ENCODE results near the gene UBE2E2.

UBE2E2 gene

GRCh38 chr3:23575697-23576096, 372.6 kb downstream of the UBE2E2 start:
- no peak overlapping the region for H3K4me3 ChIP-seq (ENCODE audit: low read depth, low read length)
- CTCF ChIA-PET, result no interaction called here
- no peak for TF ChIP-seq CTCF (IDR thresholded peaks at IDR 0.05; ENCODE audit: insufficient read depth, low read length, missing control alignments)
- POLR2A ChIA-PET, result no interaction called here
- DNase-seq (ENCODE audit: low read depth, low spot score), result no peak

GRCh38 chr3:23576379-23576959, 373.3 kb downstream of the UBE2E2 start:
- ChIA-PET CTCF (interaction anchor here (1.0 kb wide), 1 partner anchor 10 kb away, joined by 3 read pairs; no protein-coding TSS in a partner anchor), POLR2A (no interaction called here)
- no peak for TF ChIP-seq CTCF (IDR thresholded peaks at IDR 0.05; ENCODE audit: insufficient read depth, low read length, missing control alignments)
- no peak overlapping the region for H3K4me3 ChIP-seq (ENCODE audit: low read depth, low read length)
- no peak for DNase-seq (ENCODE audit: low read depth, low spot score)

- no peak for TF ChIP-seq CTCF (IDR thresholded peaks at IDR 0.05; ENCODE audit: insufficient read depth, low read length, missing control alignments)
- CTCF ChIA-PET, result no interaction called here
- DNase-seq (ENCODE audit: low read depth, low spot score), result no peak
- POLR2A ChIA-PET, result no interaction called here
- no peak overlapping the region for H3K4me3 ChIP-seq (ENCODE audit: low read depth, low read length)
These were observed 377.1 kb downstream of the UBE2E2 start for GRCh38 chr3:23580096-23580713.

GRCh38 chr3:23583980-23584740, 381.0 kb downstream of the UBE2E2 start:
- no peak for TF ChIP-seq CTCF (IDR thresholded peaks at IDR 0.05; ENCODE audit: insufficient read depth, low read length, missing control alignments)
- DNase-seq (ENCODE audit: low read depth, low spot score), result no peak
- ChIA-PET POLR2A (no interaction called here), CTCF (interaction anchor here (0.9 kb wide), 1 partner anchor 20 kb away, joined by 3 read pairs; no protein-coding TSS in a partner anchor)
- no peak overlapping the region for H3K4me3 ChIP-seq (ENCODE audit: low read depth, low read length)

GRCh38 chr3:23587513-23587912, 384.4 kb downstream of the UBE2E2 start:
- no peak for DNase-seq (ENCODE audit: low read depth, low spot score)
- POLR2A ChIA-PET, result no interaction called here
- TF ChIP-seq CTCF (IDR thresholded peaks at IDR 0.05; ENCODE audit: insufficient read depth, low read length, missing control alignments), result no peak
- CTCF ChIA-PET, result no interaction called here
- no peak overlapping the region for H3K4me3 ChIP-seq (ENCODE audit: low read depth, low read length)

GRCh38 chr3:23588547-23588946, 385.4 kb downstream of the UBE2E2 start:
- CTCF ChIA-PET, result no interaction called here
- no peak for TF ChIP-seq CTCF (IDR thresholded peaks at IDR 0.05; ENCODE audit: insufficient read depth, low read length, missing control alignments)
- H3K4me3 ChIP-seq (ENCODE audit: low read depth, low read length), result no peak overlapping the region
- DNase-seq (ENCODE audit: low read depth, low spot score), result no peak
- POLR2A ChIA-PET, result no interaction called here
